Measurements from ENCODE around the gene PPP4R2. TPM values are rescaled to one million over a fixed set of nuclear protein-coding genes. Genes with fewer than 3 reads are reported as not detected.

The PPP4R2 gene
- total RNA-seq, 3 donors from 2014 or later, result 34.6 to 71.4 (median 49.2) TPM

GRCh38 chr3:72985576-72985975, 11.0 kb upstream of the PPP4R2 start:
- H3K9me3 ChIP-seq, result peaks cover 0 to 7% of the 10 kb centered on the region in 2 donors
- no peak overlapping the region for H3K27ac ChIP-seq
- no peak for TF ChIP-seq CTCF (IDR thresholded peaks at IDR 0.05)
- no peak for TF ChIP-seq POLR2A (IDR thresholded peaks at IDR 0.05)
- TF ChIP-seq POLR2AphosphoS5 (IDR thresholded peaks at IDR 0.05), result no peak
- H3K27me3 ChIP-seq, result no peaks in the 10 kb centered on the region
- DNase-seq (ENCODE audit: low spot score in 2 of 2), result no peak
- no peaks in the 10 kb centered on the region for H3K4me1 ChIP-seq
- H3K36me3 ChIP-seq, result no peaks in the 10 kb centered on the region
- intact Hi-C loops (cut with DNase I; ENCODE audit: low total_unique reads), result no loop called here
- no peak overlapping the region for H3K4me3 ChIP-seq

- intact Hi-C loops (cut with DNase I; ENCODE audit: low total_unique reads), result no loop called here
Measured at GRCh38 chr3:72990701-72991395, 5.8 kb upstream of the PPP4R2 start.

GRCh38 chr3:72991522-72991921, 5.1 kb upstream of the PPP4R2 start:
- DNase-seq (ENCODE audit: low spot score in 2 of 2), result no peak
- H3K4me3 ChIP-seq, result no peak overlapping the region
- no peak for TF ChIP-seq CTCF (IDR thresholded peaks at IDR 0.05)
- no peak for TF ChIP-seq POLR2A (IDR thresholded peaks at IDR 0.05)
- TF ChIP-seq POLR2AphosphoS5 (IDR thresholded peaks at IDR 0.05), result no peak
- intact Hi-C loops (cut with DNase I; ENCODE audit: low total_unique reads), result no loop called here
- no peaks in the 10 kb centered on the region for H3K36me3 ChIP-seq
- no peaks in the 10 kb centered on the region for H3K9me3 ChIP-seq
- no peaks in the 10 kb centered on the region for H3K4me1 ChIP-seq
- no peak overlapping the region for H3K27ac ChIP-seq
- H3K27me3 ChIP-seq, result no peaks in the 10 kb centered on the region

More at GRCh38 chr3:72990701-72991395, 5.8 kb upstream of the PPP4R2 start:
- no peaks in the 10 kb centered on the region for H3K27me3 ChIP-seq
- H3K36me3 ChIP-seq, result no peaks in the 10 kb centered on the region
- peaks cover 0 to under 1% of the 10 kb centered on the region in 2 donors for H3K9me3 ChIP-seq
- no peak for TF ChIP-seq CTCF (IDR thresholded peaks at IDR 0.05)
- TF ChIP-seq POLR2A (IDR thresholded peaks at IDR 0.05), result no peak
- TF ChIP-seq POLR2AphosphoS5 (IDR thresholded peaks at IDR 0.05), result no peak
- H3K4me3 ChIP-seq, result no peak overlapping the region
- no peaks in the 10 kb centered on the region for H3K4me1 ChIP-seq
- H3K27ac ChIP-seq, result no peak overlapping the region
- DNase-seq (ENCODE audit: low spot score in 2 of 2), result no peak

GRCh38 chr3:72993391-72993790, 3.2 kb upstream of the PPP4R2 start:
- intact Hi-C loops (cut with DNase I; ENCODE audit: low total_unique reads), result no loop called here

More at GRCh38 chr3:72993391-72993790, 3.2 kb upstream of the PPP4R2 start:
- no peaks in the 10 kb centered on the region for H3K4me1 ChIP-seq
- H3K9me3 ChIP-seq, result no peaks in the 10 kb centered on the region
- TF ChIP-seq POLR2A (IDR thresholded peaks at IDR 0.05) (no peak), CTCF (IDR thresholded peaks at IDR 0.05) (no peak), POLR2AphosphoS5 (IDR thresholded peaks at IDR 0.05) (no peak)
- no peaks in the 10 kb centered on the region for H3K36me3 ChIP-seq
- H3K27ac ChIP-seq, result no peak overlapping the region
- H3K27me3 ChIP-seq, result no peaks in the 10 kb centered on the region
- DNase-seq (ENCODE audit: low spot score in 2 of 2), result no peak
- no peak overlapping the region for H3K4me3 ChIP-seq

Data from breast epithelium (tissue), 4 donors.